KOPT-K1 (cell line): ENCODE measurements around the gene COL11A2.

Source experiments
- H3K27ac ChIP-seq: fragments of 200-600 bp; sonication (generic); 2 replicates; pipeline ENCODE4 v1.5.1; 2016; ENCODE audit warnings: antibody characterized with exemption, mild to moderate bottlenecking, low read depth, low read length; ENCODE audit not compliant: poor library complexity, severe bottlenecking
- H3K36me3 ChIP-seq: fragments of 200-600 bp; sonication (generic); 2 replicates; pipeline ENCODE4 v1.5.1; 2017; ENCODE audit warnings: antibody characterized with exemption, mild to moderate bottlenecking, low read length, moderate library complexity; ENCODE audit not compliant: insufficient read depth
- H3K9me3 ChIP-seq: fragments of 200-600 bp; sonication (generic); 2 replicates; pipeline ENCODE4 v1.5.1; 2017; ENCODE audit warnings: antibody characterized with exemption, low read length, mild to moderate bottlenecking; ENCODE audit not compliant: insufficient read depth, poor library complexity, severe bottlenecking

Gene COL11A2

DNA sequence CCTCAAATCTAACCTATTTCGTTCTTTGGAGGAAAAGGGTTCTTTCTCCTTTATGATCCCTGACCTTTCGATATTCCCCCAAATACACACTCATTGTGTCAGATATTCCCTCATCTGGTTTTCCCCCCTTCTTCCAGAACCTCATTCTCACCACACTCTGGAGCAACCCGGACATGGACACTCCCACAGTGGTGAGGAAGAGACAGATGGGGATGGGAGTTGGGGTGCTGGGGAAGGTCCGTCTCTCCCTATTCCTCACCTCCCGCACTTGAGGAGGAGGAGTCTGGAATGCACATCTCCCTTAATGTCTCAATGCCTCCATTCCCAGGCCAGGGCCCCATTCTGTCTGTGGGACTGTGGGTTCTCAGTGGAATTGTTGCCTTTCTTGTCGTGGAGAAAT lies 9.7 kb upstream of the COL11A2 start:
- H3K9me3 ChIP-seq: no peaks in the 10 kb centered on the region
- H3K36me3 ChIP-seq: peaks cover 33% of the 10 kb centered on the region
- H3K27ac ChIP-seq: peak overlapping the region; percentile 96

DNA sequence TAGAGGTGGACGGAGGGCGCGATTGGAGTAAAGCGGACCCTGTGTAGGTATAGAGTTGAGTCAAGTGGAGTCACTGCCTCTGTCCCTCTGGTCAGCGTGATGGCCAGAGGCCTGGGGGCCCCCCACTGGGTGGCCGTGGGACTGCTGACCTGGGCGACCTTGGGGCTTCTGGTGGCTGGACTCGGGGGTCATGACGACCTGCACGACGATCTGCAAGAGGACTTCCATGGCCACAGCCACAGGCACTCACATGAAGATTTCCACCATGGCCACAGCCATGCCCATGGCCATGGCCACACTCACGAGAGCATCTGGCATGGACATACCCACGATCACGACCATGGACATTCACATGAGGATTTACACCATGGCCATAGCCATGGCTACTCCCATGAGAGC lies 8.9 kb upstream of the COL11A2 start:
- Histone ChIP-seq H3K27ac (peak overlapping the region; percentile 96), H3K36me3 (peaks cover 40% of the 10 kb centered on the region), H3K9me3 (no peaks in the 10 kb centered on the region)

DNA sequence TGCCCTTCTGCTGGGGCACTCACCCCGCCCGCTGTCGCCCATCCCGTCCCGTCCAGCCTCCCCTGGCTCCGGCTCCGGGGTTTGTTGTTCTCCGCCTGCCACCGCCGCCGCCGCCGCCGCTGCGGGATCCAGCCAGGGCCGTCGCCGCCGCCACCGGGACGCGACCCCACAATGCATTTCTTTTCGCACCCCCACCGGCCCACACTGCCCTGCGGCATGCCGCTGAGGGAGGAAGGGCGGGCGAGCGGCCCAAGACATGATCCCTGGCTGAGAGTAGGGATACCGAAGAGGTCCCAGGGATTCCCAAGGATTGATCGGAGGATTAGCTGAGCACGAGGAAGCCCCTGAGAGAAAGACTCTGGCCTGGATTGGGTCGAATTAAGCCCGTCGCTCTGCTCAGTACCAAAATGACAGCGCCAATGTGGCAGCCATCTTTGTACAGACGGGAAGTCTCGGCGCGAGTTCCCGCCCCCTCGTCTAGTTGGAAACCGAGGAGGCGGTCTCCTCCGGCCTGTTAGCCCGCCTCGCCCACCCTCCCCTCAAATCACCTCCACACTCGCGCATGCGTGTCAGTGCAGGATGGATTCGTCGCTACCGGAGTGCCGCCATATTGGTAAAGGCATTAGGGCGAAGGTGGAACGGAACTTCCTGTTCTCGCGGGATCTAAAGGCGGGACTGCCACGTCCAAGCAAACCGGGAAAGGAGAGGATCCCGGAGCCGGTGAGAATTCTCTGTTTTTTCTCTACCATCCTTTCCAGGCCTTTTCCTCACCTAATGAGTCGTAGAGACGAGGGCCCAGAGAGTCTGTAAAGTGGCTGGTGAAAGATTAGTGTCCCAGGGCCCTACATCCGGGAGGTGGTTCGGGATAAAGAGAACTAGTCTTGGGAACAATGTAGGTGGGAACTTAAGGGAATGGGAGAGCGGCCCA lies 8.2 kb upstream of the COL11A2 start, which contains the start of the genes RXRB and SLC39A7:
TSS of gene RXRB (minus strand) at position 447 of the 928 bp plus-strand sequence. CDS start at position 258, 189 bp downstream.
TSS of gene SLC39A7 (plus strand) at position 649 of the 928 bp plus-strand sequence. CDS start 379 bp downstream, outside the sequence.
- Histone ChIP-seq H3K9me3 (no peaks in the 10 kb centered on the region), H3K27ac (peak within 1 kb of the TSS; percentile 96), H3K36me3 (peaks cover 46% of the 10 kb centered on the region)

DNA sequence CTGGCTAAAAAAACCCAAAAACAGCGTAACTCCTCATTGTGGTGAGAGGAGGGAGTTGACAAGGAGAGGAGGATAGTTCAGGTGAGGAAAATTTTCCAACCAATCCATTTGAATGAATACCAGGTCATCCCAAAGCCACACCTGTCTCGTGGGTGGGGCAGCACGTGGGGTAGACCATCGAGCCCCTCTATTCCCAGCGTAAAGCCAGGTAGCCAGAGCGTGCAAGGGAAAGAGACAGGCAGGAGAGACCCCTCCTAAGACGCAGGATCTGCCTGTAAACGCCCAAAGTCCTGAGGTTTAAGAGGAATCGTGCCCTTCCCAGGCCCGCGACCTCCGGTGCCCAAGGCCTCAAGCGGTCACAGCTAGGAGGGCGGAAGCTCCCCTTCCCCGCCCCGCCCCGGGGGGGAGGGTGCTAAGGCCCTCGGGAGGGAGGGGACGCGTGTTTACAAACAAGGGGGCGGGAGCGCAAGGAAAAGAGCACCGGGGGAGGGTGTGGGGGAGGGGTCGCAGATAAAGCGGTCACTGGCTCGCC lies 7.5 kb upstream of the COL11A2 start:
- H3K27ac ChIP-seq: peak overlapping the region; percentile 96
- H3K36me3 ChIP-seq: peaks cover 53% of the 10 kb centered on the region
- H3K9me3 ChIP-seq: no peaks in the 10 kb centered on the region

DNA sequence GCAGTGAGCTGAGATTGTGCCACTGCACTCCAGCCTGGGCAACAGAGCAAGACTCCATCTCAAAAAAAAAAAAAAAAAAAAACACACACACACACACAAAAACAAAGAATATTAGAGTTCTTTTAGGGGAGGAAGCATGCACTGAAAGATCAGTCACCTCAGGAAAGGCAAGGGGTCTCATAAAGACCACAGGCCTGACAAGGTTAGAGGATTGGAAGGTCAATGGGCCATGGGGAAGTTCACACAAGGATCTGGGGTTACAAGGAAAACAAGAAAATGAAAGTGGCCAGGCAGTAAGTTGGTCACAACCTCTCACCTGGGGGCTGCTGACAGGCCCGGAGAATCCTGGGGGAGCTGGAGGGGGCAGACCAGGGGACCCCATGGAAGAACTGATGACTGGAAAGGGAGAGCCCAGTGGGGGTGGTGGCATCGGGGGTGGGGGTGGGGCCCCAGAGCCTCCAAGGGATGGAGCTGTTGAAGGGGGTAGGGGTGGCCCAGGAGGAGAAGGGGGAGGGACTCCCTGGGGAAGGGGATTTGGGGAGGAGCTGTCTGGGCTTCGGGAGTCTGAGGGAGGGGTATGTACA lies 6.7 kb upstream of the COL11A2 start:
- no peaks in the 10 kb centered on the region for H3K9me3 ChIP-seq
- H3K36me3 ChIP-seq: peaks cover 61% of the 10 kb centered on the region

DNA sequence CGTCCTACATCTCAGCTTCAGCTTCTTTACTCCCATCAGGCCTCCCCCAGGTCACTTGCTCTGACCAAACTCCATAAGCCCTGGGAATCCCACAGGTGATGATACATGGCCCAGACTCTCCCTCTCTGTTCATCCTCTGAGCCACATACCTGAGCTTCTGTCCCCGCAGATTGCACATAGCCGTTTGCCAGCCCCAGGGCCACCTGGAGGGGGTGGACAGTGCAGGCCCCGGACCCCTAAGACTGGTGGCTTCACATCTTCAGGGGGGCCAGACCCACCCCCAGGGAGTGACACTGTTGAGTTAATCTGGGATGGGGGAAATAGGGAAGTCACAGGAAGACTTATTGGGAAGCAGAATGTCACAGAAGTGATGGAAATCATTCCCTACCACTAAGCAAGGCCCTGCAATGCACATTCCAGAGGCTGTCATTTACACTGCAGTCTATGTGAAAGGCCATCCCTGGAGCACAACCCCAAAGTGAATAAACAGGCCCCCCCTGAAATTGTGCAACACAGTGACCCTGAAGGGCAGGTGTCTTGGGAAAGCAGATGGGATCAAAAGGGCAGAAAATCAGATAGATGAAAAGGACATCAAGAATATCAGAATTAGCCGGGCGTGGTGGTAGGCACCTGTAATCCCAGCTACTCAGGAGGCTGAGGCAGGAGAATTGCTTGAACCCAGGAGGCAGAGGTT lies 6.0 kb upstream of the COL11A2 start:
- Histone ChIP-seq H3K9me3 (no peaks in the 10 kb centered on the region), H3K27ac (no peak overlapping the region), H3K36me3 (peaks cover 59% of the 10 kb centered on the region)

More for the DNA sequence above, 6.7 kb upstream of the COL11A2 start:
- peak overlapping the region; percentile 96 for H3K27ac ChIP-seq

DNA sequence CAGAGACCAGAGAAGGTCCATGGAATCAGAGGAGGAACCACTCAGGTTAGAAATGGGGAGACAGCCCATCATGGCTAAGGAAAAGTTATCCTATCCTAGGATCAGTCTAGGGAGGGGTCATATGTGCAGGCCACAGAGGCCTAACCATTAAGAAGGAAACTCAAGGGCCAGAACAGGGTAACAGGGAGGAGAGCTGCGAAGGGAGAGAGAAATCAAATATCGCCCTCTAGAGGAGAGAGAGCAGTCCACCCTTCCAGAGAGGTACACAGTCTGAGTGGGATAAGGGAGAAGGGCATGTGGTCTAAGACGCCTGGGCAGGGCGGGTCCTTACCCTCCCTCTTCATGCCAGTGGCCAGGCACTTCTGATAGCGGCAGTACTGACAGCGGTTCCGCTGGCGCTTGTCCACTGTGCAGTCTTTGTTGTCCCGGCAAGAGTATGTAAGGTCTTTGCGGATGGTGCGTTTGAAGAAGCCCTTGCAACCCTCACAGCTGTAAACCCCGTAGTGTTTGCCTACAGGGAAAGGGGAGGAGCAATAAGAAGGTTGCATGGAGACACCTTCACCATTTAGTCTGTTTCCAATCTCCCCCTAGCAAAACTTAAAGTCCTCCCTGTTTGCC lies 5.3 kb upstream of the COL11A2 start:
- no peaks in the 10 kb centered on the region for H3K9me3 ChIP-seq
- H3K36me3 ChIP-seq: peaks cover 52% of the 10 kb centered on the region
- no peak overlapping the region for H3K27ac ChIP-seq

DNA sequence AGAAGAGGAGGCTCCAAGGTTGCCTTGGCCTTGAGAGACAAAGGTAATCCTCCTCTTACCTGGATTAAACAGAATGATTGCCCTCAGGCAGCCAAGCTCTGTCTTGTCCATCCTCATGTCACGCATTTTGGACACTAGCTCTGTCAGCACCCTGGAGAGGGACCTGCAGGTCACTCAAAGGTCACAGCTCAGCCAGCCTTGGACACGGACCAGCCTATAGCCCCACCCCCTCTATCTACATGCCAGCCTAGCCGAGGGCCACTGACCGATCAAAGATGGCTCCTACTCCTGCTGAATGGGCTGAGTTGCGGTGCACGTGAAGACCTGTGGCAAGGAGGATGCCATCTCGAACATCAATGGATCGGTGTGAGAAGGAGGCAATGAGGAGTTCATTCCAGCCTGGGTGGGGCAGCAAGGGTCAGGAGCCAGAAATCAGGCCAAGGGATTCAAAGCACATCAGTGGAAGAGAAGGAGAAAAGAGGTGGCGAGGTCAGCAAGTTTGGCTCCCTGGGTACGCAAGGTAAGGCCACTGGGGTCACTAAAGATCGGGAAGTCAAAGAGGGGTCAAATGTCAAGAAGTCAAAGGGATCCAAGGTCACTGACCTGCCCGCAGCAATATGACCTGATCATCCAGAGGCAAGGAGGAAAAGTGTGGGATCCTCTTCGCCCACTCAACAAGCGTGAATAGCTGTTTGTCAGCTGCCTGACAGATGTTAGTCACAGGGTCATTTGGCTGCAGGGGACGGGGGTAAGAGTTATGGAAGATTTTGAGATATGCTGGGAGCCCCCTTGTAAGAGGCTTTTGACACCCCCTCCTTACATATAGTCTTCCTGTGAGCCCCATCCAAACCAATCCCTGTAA lies 3.3 kb upstream of the COL11A2 start:
- Histone ChIP-seq H3K27ac (no peak overlapping the region), H3K36me3 (peaks cover 42% of the 10 kb centered on the region), H3K9me3 (no peaks in the 10 kb centered on the region)

DNA sequence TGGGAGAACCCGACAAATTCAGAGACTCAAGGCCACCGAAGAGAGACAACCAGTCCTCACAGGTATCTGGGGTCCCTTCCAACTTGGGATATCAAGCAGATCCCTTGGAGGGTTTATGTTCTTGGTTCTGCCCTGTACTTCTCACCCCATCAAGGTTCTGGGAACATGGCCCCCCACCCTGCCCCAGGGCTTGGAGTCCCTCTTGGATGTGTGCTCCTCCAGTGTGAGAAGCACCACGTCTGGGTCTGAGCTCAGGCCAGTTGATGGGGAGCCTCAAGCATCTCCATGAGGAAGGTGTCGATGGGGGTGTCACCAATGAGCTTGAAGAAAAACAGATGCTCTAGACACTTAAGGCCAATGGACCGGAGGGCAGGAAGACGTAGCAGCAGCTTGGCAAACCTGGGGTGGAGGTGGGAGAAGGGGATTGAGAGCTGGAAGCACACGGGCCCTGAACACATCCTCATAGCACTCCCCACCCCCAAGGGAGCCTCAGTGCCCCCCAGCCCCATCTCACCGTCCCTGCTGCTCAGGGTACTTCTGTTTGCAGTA lies 2.2 kb upstream of the COL11A2 start:
- no peak overlapping the region for H3K27ac ChIP-seq

DNA sequence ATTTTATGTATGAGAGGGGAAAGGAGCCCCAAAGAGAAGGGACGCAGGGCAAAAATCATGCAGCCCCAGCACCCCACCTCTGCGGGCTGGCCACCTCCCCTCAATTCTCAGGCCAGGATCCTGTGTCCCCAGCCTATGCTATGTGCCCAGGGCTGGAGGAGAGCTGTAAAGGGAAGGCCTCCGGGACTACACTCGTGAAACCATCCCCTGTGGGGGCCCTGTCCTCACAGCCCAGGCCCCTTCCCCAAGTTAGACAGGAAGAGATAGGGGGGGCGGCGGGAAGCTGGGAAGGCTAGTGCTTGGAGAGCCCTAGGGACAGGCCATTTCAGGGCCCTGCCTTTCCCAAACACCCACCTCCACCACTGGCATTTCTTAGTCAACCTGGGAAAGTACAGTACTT lies 1.4 kb upstream of the COL11A2 start:
- Histone ChIP-seq H3K36me3 (peaks cover 42% of the 10 kb centered on the region), H3K27ac (no peak overlapping the region), H3K9me3 (no peaks in the 10 kb centered on the region)

More for the DNA sequence above, 2.2 kb upstream of the COL11A2 start:
- Histone ChIP-seq H3K9me3 (no peaks in the 10 kb centered on the region), H3K36me3 (peaks cover 42% of the 10 kb centered on the region)

DNA sequence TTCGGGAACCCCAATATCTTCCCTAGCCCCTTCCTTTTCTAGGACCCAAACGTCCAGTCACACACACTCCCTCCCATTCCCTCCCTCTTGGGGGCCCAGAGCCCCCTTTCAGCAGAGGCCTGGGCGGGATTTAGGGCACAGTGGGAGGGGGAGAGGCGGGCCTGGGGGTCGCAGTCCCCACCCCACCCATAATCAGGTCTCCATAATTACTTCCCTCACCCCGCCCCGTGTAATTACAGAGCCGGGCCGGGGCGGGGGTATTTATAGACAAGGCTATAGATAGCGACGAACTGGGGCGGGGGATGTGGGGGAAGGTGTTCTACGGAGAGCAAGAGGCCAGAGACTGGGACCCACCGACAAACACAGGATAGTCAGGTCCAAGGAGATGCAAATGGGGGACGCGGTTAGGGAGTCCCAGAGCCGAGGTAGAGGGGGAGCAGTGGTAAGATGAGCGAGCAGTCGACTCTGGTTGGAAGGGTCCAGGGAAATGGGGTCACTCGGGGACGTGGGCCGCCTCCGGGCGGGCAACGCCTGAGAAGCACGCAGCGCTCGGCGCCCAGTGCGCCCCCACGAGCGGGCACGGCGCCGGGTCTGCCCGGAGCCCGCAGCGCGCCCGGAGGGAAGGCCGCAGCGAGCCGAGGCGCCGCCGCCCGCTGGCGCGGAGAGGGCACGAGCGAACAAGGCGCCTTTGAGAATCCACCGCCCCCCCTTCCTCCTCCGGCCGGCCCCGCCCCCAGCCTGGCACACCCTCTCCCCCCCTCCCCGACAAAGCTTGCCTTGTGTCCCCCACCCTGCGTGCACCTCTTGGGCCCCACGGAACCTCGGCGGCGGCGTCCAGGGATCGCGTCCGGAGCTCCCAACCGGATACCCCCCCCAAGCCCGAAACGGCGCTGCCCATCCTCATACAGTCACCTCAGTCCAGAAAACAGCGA lies 670 bp upstream of the COL11A2 start:
- Histone ChIP-seq H3K27ac (no peak overlapping the region), H3K9me3 (no peaks in the 10 kb centered on the region), H3K36me3 (peaks cover 42% of the 10 kb centered on the region)

DNA sequence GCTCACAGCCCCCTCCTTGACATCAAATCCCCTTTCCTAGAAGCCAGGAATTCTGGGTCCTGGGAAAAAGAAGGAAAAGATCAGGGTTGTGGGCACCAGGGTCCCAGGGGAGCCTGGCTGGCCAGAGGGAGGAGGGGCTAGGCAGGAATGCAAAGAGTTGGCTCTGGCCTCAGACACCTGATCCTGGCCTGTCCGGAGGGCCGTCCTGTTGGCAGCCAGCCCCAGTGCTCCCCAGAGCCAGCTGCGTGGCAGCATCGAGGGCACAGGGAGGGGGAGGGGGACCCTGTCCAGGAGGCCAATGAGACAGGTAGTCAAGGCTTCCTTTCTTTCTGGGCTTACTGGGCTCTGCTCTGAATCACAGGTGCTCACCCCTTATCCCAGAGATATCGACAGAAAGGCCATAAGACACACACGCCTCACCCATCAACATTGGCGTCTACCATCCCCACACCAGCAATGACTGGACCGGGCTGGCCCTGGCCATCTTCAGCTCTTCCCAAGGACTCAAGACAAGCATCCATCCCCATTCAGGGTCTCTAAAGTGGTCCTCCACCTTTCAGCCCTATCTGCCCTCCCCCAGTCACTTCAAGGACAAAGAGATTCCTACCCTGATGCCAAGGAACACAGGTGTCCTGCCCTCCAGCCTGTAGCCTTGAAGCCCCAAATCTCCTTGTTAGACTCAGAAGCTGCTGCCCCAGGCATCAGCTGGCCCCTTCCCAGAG lies 723 bp downstream of the COL11A2 start:
- peaks cover 31% of the 10 kb centered on the region for H3K36me3 ChIP-seq
- H3K9me3 ChIP-seq: no peaks in the 10 kb centered on the region
- H3K27ac ChIP-seq: no peak overlapping the region
